K562 (cell line): Measurements from ENCODE around the gene FOSL1. TPM values are rescaled to one million over a fixed set of nuclear protein-coding genes. Genes with fewer than 3 reads are reported as not detected.
A peak's percentile ranks its signal among the peaks of the same experiment; 100 is the strongest.

Source experiments
- ATAC-seq: fragments of 200-7000 bp; cut with Tn5 transposase; 3 replicates; pipeline ENCODE4 v1.9.1; 2020; ENCODE audit warnings: moderate library complexity
- BruUV-seq: library from RNA; stranded (reverse); fragments of 400-500 nt; replicated peaks from 2 replicates; lab custom pipeline; 2021; lab: Mats Ljungman, UMichigan
- CTCF ChIA-PET: fragments of 300-600 bp; formaldehyde crosslinking; extraction: SDS; loops from one replicate; lab custom pipeline; 2021; ENCODE audit warnings: low intra/inter-chr PET ratio; lab: Yijun Ruan, JAX
- POLR2A ChIA-PET: fragments of 300-600, 350-650 bp; sonication (Branson Sonifier 250); formaldehyde crosslinking; extraction: SDS; loops from one replicate; lab custom pipeline; 2021; ENCODE audit warnings: antibody characterized with exemption, inconsistent platforms; lab: Yijun Ruan, JAX
- DNase-seq, 4 experiments: peaks; one replicate each; pipeline versions ENCODE4 v3.0.0 to v3.0.0-alpha.2; 2011 to 2018; ENCODE audit warnings: low spot score in 3 of 4, mixed read lengths in 3 of 4; ENCODE audit errors: extremely low read depth in 1 of 4
- FAIRE-seq: peaks from 2 replicates; lab custom pipeline; 2011; peaks lifted over from hg19 to GRCh38; lab: Jason Lieb, UNC
- H2AFZ ChIP-seq: 2 replicates; pipeline ENCODE4 v1.6.0; 2011; ENCODE audit warnings: low read depth, low read length, control low read depth, inconsistent platforms
- H3K27ac ChIP-seq: fragments of 200-600 bp; 3 replicates; pipeline ENCODE4 v1.8.0; 2011; ENCODE audit warnings: low read depth, mild to moderate bottlenecking, control low read depth, inconsistent platforms, low read length, moderate library complexity, mixed read lengths; ENCODE audit errors: extremely low read depth
- H3K27me3 ChIP-seq, 2 experiments: fragments of 300-600 bp in 1 of 2; 2 replicates in 1 of 2; 3 replicates in 1 of 2; pipeline versions ENCODE4 v1.6.0 to v1.8.0; 2011; ENCODE audit warnings: inconsistent platforms in 2 of 2, low read length in 2 of 2, mild to moderate bottlenecking in 1 of 2, mixed read lengths in 1 of 2, moderate library complexity in 1 of 2; ENCODE audit not compliant: control insufficient read depth in 2 of 2, insufficient read depth in 2 of 2
- H3K36me3 ChIP-seq: fragments of 300-600 bp; 3 replicates; pipeline ENCODE4 v1.8.0; 2011; ENCODE audit warnings: mild to moderate bottlenecking, low read length, inconsistent platforms; ENCODE audit not compliant: control insufficient read depth, insufficient read depth
- H3K4me1 ChIP-seq, 2 experiments: fragments of 200-600 bp in 1 of 2; replicated peaks in 1 of 2; 2 replicates in 1 of 2; 3 replicates in 1 of 2; pipeline versions ENCODE4 v1.5.1 to v1.8.0; 2011; ENCODE audit warnings: inconsistent platforms in 2 of 2, low read length in 2 of 2, mild to moderate bottlenecking in 1 of 2, mixed read lengths in 1 of 2, moderate library complexity in 1 of 2; ENCODE audit not compliant: control insufficient read depth in 2 of 2, insufficient read depth in 2 of 2
- H3K4me2 ChIP-seq: 2 replicates; pipeline ENCODE4 v1.6.1; 2011; ENCODE audit warnings: low read length, control low read depth, inconsistent platforms, mixed read lengths; ENCODE audit not compliant: insufficient read depth
- H3K4me3 ChIP-seq: fragments of 200-600 bp; sonication (generic), shearing (Covaris generic); 2 replicates; pipeline ENCODE4 v1.5.1; 2016; ENCODE audit warnings: control low read depth, inconsistent platforms
- H3K79me2 ChIP-seq: fragments of 200-600 bp; 3 replicates; pipeline ENCODE4 v1.8.0; 2011; ENCODE audit warnings: low read length, inconsistent platforms; ENCODE audit not compliant: control insufficient read depth, insufficient read depth
- H3K9ac ChIP-seq, 2 experiments: 2 replicates each; pipeline versions ENCODE4 v1.6.0 to v1.6.1; 2011; ENCODE audit warnings: low read depth in 2 of 2, low read length in 2 of 2, control low read depth in 1 of 2, inconsistent platforms in 1 of 2, mild to moderate bottlenecking in 1 of 2, mixed read lengths in 1 of 2; ENCODE audit not compliant: insufficient read depth in 1 of 2
- H3K9me1 ChIP-seq: one replicate; pipeline ENCODE4 v1.6.0; 2011; ENCODE audit warnings: inconsistent platforms, mild to moderate bottlenecking, low read length, moderate library complexity; ENCODE audit not compliant: control insufficient read depth, insufficient read depth
- H3K9me3 ChIP-seq: replicated peaks from 2 replicates; pipeline ENCODE4 v1.5.1; 2011; ENCODE audit warnings: low read depth, low read length, inconsistent platforms; ENCODE audit not compliant: control insufficient read depth, insufficient read depth
- H4K20me1 ChIP-seq: replicated peaks from 2 replicates; pipeline ENCODE4 v1.6.1; 2011; ENCODE audit warnings: low read length, inconsistent platforms, mixed read lengths; ENCODE audit not compliant: control insufficient read depth, insufficient read depth
- FUS ChIP-seq: fragments of 200-400 bp; formaldehyde crosslinking; optimal IDR thresholded peaks from 2 replicates; pipeline ENCODE3; 2017; ENCODE audit warnings: low read depth, low read length
- IFI16 ChIP-seq: fragments of 250-450 bp; sonication (Bioruptor Pico); IDR thresholded peaks from 2 replicates; pipeline ENCODE4 v2.1.2; 2022; ENCODE audit warnings: mild to moderate bottlenecking, inconsistent platforms
- MCM2 ChIP-seq: fragments of 450-650 bp; IDR thresholded peaks from 2 replicates; pipeline ENCODE4 v1.6.1; 2017; ENCODE audit warnings: low read depth, mild to moderate bottlenecking
- RBFOX2 ChIP-seq: fragments of 200-400 bp; formaldehyde crosslinking; IDR thresholded peaks from 2 replicates; pipeline ENCODE4 v1.6.1; 2017; ENCODE audit warnings: low read depth, mild to moderate bottlenecking, low read length, moderate library complexity
- WGBS: fragments of 100-300 bp; shearing (Covaris generic); methylation state at CpG from one replicate; pipeline ENCODE4 v1.1.6; 2016; ENCODE audit warnings: low coverage, mixed read lengths; ENCODE audit not compliant: insufficient coverage; ENCODE audit errors: missing lambda C conversion rate; 5-methylcytosine and 5-hydroxymethylcytosine counted together
- in situ Hi-C: fragments of 300-500 bp; cut with MboI; formaldehyde crosslinking; loops from 4 replicates; pipeline ENCODE4 v1.15.0; 2018; ENCODE audit warnings: inconsistent platforms, mixed read lengths
- intact Hi-C: fragments of 100-400 bp; cut with micrococcal nuclease; formaldehyde crosslinking; loops from 2 replicates; pipeline ENCODE4 v1.14.2; 2022
- polyA plus RNA-seq, 8 experiments: library from polyadenylated mRNA; depleted of rRNA in 4 of 8; stranded (reverse) in 5 of 8; unstranded in 3 of 8; fragments of >200 nt; fragmentation: Nextera tagmentation in 2 of 8; fragmentation: Illumina TruSeq in 1 of 8; extraction: Ambion mirVana in 2 of 8; extraction: Trizol in 1 of 8; gene quantifications; 2 replicates each; pipeline versions ENCODE4 v1.2.1 to v1.2.3, GENCODE V29; 2011 to 2014; ENCODE audit warnings: inconsistent platforms in 1 of 8, missing spikeins in 1 of 8
- total RNA-seq, 7 experiments: library from RNA; depleted of rRNA in 6 of 7; stranded (reverse); fragments of >200 nt in 6 of 7; fragmentation: Illumina TruSeq in 2 of 7; extraction: Trizol in 2 of 7; gene quantifications; 2 replicates each; pipeline versions ENCODE4 v1.2.1 to v1.2.3, GENCODE V29; 2011 to 2021; ENCODE audit warnings: low replicate concordance in 1 of 7
- TF ChIP-seq, protein P1 (sequence below): fragments of 250-450 bp; sonication (Bioruptor Pico); IDR thresholded peaks from 2 replicates; pipeline ENCODE4 v1.8.0; 2022; ENCODE audit warnings: inconsistent platforms, mild to moderate bottlenecking, moderate library complexity, borderline replicate concordance

FOSL1 gene
- total and polyA plus RNA-seq, 9 of the 15 experiments (the other 6 are each of a cell fraction or from before 2014, with no cell fraction given) = 3.5 to 39.6 (median 10.0) TPM

DNA sequence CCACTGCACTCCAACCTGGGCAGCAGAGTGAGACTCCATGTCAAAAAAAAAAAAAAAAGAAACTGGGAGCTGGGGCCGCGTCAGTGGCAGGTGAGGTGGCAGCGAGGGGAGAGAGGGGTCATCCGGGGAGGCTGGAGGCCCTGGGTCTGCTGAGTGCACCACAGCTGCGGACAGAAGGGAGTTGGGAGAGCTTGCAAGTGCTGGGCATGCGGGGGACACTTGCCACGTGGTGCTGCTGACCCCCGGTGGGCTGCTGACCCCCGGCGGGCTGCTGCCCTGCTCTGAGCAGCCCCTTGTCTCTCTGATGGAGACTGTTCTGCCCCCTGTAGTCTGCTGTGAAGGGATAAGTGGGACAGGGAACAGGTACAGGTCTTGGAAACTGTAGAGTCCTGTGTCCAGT, 21.7 kb upstream of the FOSL1 start:
- intact Hi-C loops (no loop called here), in situ Hi-C loops (no loop called here)
- H3K9me3 ChIP-seq = no peaks in the 10 kb centered on the region
- no peaks in the 10 kb centered on the region for H3K9me1 ChIP-seq
- TF ChIP-seq IFI16 (CRISPR knock-in tag) = no peak
- peak; percentile 38; the same call in 1 of the 2 replicates for TF ChIP-seq RBFOX2
- no peaks in the 10 kb centered on the region for H4K20me1 ChIP-seq
- H3K79me2 ChIP-seq = peaks cover 29% of the 10 kb centered on the region
- H3K27me3 ChIP-seq = no peaks in the 10 kb centered on the region
- 92% methylated on average over 7 of the region's 10 CpGs for WGBS
- DNase-seq (no peak), ATAC-seq (no peak), FAIRE-seq (no peak)
- CTCF ChIA-PET = no interaction called here
- BruUV-seq = no TSS peak
- no peak overlapping the region for H3K27ac ChIP-seq
- POLR2A ChIA-PET = interaction anchor here (0.6 to 1.9 kb wide), 3 partner anchors 10 to 31 kb away, joined by 3 to 13 read pairs (median 4); partner anchors contain the start of genes CCDC85B and FOSL1
- H2AFZ ChIP-seq = no peak overlapping the region
- no peak overlapping the region for H3K4me2 ChIP-seq
- peaks cover 11 to 43% of the 10 kb centered on the region in 2 experiments for H3K4me1 ChIP-seq
- H3K4me3 ChIP-seq = no peak overlapping the region
- peak overlapping the region in 1 of 2 experiments; percentile 20; a peak in 1 of 4 replicates for H3K9ac ChIP-seq
- peaks cover 29% of the 10 kb centered on the region; the same call in 1 of the 3 replicates for H3K36me3 ChIP-seq

DNA sequence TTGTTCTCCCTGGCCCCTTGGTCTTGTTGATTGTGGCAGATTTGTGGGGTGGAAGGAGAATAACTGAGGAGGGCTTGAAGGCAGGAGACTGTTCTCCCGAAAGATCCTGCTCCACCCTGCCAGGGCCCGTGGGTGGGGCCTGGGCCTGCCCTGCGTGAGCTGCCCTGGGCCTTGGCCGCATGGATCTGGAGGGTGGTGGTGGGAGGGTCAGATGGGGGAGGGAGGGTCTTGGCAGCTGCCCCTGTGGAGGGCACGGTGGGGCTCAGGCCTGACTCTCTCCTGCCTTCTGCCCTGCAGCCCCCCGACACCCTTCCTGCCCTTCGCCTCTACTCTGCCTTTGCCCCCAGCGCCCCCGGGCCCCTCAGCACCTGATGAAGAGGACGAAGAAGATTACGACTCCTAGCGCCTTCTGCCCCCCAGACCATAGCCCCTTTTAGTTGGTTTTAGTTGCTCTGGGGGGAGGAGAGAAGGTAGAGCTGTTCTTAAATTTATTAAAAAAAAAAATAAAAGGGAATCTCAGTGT, 20.9 kb upstream of the FOSL1 start:
- H3K79me2 ChIP-seq = peaks cover 31% of the 10 kb centered on the region
- no peaks in the 10 kb centered on the region for H3K27me3 ChIP-seq
- BruUV-seq = no TSS peak
- 81% methylated on average over 5 of the region's 12 CpGs for WGBS
- H3K4me3 ChIP-seq = no peak overlapping the region
- in situ Hi-C loops = no loop called here
- DNase-seq (no peak), ATAC-seq (no peak), FAIRE-seq (no peak)
- H3K36me3 ChIP-seq = peaks cover 31% of the 10 kb centered on the region; the same call in 1 of the 3 replicates
- ChIA-PET CTCF (no interaction called here), POLR2A (interaction anchor here (1.3 to 1.9 kb wide), 2 partner anchors 21 to 30 kb away, joined by 4 to 13 read pairs; partner anchors contain the start of genes CCDC85B and FOSL1)
- no peaks in the 10 kb centered on the region for H3K9me3 ChIP-seq
- peaks cover 15 to 51% of the 10 kb centered on the region in 2 experiments for H3K4me1 ChIP-seq
- no peaks in the 10 kb centered on the region for H4K20me1 ChIP-seq
- no peak overlapping the region for H2AFZ ChIP-seq
- intact Hi-C loops = no loop called here
- peak overlapping the region in 1 of 2 experiments; percentile 91; a peak in 1 of 4 replicates for H3K9ac ChIP-seq
- no peaks in the 10 kb centered on the region for H3K9me1 ChIP-seq
- no peak overlapping the region for H3K4me2 ChIP-seq
- TF ChIP-seq FUS (no peak), MCM2 (no peak)
- TF ChIP-seq, protein P1, sequence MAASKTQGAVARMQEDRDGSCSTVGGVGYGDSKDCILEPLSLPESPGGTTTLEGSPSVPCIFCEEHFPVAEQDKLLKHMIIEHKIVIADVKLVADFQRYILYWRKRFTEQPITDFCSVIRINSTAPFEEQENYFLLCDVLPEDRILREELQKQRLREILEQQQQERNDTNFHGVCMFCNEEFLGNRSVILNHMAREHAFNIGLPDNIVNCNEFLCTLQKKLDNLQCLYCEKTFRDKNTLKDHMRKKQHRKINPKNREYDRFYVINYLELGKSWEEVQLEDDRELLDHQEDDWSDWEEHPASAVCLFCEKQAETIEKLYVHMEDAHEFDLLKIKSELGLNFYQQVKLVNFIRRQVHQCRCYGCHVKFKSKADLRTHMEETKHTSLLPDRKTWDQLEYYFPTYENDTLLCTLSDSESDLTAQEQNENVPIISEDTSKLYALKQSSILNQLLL (CRISPR knock-in tag) = no peak
- H3K27ac ChIP-seq = no peak overlapping the region
